ENCODE measurements around the gene GPR148.

DNA sequence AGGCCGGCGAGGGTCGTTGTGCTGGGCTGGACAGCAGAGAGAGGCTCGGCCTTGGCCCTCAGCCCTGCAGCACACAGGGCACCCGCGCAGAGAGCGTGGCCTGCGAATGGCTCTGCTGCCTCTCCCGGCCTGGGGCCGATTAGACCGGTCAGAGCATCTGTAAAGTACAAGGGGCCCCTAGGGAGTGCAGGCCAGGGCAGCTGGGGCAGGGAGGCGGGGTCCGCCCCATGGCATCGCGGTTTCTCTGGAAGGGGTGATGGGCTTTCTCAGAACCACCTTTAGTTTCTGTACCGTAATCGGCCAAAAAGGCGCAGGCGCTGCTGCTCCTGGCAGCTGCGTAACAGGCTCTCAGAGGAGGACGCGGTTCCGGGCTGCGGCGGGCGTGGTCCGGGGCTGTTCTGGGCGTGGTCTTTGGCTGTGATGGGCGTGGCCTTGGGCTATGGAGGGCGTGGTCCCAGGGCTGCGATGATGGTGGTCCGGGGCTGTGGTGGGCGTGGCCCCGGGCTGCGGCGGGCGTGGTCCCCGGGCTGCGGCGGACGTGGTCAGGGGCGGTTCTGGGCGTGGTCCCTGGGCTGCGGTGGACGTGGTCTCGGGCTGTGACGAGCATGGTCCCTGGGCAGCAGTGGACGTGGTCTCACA, 1.5 kb upstream of the GPR148 start:
- TF ChIP-seq EZH2 (IDR thresholded peaks at IDR 0.05; ENCODE audit: borderline replicate concordance) (no peak), EZH2phosphoT487 (IDR thresholded peaks at IDR 0.05; ENCODE audit: low read depth, severe bottlenecking, unreplicated experiment) (no peak)
- TF ChIP-seq, protein P1, sequence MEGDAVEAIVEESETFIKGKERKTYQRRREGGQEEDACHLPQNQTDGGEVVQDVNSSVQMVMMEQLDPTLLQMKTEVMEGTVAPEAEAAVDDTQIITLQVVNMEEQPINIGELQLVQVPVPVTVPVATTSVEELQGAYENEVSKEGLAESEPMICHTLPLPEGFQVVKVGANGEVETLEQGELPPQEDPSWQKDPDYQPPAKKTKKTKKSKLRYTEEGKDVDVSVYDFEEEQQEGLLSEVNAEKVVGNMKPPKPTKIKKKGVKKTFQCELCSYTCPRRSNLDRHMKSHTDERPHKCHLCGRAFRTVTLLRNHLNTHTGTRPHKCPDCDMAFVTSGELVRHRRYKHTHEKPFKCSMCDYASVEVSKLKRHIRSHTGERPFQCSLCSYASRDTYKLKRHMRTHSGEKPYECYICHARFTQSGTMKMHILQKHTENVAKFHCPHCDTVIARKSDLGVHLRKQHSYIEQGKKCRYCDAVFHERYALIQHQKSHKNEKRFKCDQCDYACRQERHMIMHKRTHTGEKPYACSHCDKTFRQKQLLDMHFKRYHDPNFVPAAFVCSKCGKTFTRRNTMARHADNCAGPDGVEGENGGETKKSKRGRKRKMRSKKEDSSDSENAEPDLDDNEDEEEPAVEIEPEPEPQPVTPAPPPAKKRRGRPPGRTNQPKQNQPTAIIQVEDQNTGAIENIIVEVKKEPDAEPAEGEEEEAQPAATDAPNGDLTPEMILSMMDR (IDR thresholded peaks at IDR 0.05; ENCODE audit: poor library complexity) = no peak

All from hepatocyte (in vitro differentiated cells).